WI38 (cell line): ENCODE results near the gene CELF4.

ENCODE experiments used
- H3K4me3 ChIP-seq: 2 replicates; pipeline ENCODE4 v1.5.1; 2011; ENCODE audit warnings: low read depth, mild to moderate bottlenecking, control low read depth, low read length
- CTCF ChIP-seq: IDR thresholded peaks from 2 replicates; pipeline ENCODE4 v1.5.1; 2012; ENCODE audit warnings: low read depth, mild to moderate bottlenecking, control low read depth, low read length

CELF4 gene

GRCh38 chr18:37445368-37445767 is 120.2 kb downstream of the CELF4 start:
- H3K4me3 ChIP-seq, result no peak overlapping the region
- no peak for TF ChIP-seq CTCF

- H3K4me3 ChIP-seq, result no peak overlapping the region
- TF ChIP-seq CTCF, result no peak
Measured at GRCh38 chr18:37443325-37444055, 122.1 kb downstream of the CELF4 start.

- no peak for TF ChIP-seq CTCF
- no peak overlapping the region for H3K4me3 ChIP-seq
Measured at GRCh38 chr18:37442477-37442876, 123.1 kb downstream of the CELF4 start.

GRCh38 chr18:37441821-37442220 is 123.8 kb downstream of the CELF4 start:
- no peak for TF ChIP-seq CTCF
- H3K4me3 ChIP-seq, result no peak overlapping the region

GRCh38 chr18:37440206-37440605 is 125.4 kb downstream of the CELF4 start:
- TF ChIP-seq CTCF, result no peak
- H3K4me3 ChIP-seq, result no peak overlapping the region

GRCh38 chr18:37438417-37439180 is 127.0 kb downstream of the CELF4 start:
- no peak for TF ChIP-seq CTCF
- no peak overlapping the region for H3K4me3 ChIP-seq

GRCh38 chr18:37435996-37436395 is 129.6 kb downstream of the CELF4 start:
- no peak for TF ChIP-seq CTCF
- H3K4me3 ChIP-seq, result no peak overlapping the region
